VCaP (cell line): ENCODE measurements around the gene ARHGEF11.

Experiments used
- H3K27ac ChIP-seq: fragments of 450-650 bp; 2 replicates; pipeline ENCODE4 v1.5.1; 2017
- CTCF ChIP-seq: fragments of 450-650 bp; conservative IDR thresholded peaks from 2 replicates; pipeline ENCODE4 v1.5.1; 2017; ENCODE audit warnings: mild to moderate bottlenecking, moderate library complexity

The ARHGEF11 gene

GRCh38 chr1:156911577-156912298 lies 133.8 kb downstream of the ARHGEF11 start:
- no peak for TF ChIP-seq CTCF
- H3K27ac ChIP-seq, result no peak overlapping the region

DNA sequence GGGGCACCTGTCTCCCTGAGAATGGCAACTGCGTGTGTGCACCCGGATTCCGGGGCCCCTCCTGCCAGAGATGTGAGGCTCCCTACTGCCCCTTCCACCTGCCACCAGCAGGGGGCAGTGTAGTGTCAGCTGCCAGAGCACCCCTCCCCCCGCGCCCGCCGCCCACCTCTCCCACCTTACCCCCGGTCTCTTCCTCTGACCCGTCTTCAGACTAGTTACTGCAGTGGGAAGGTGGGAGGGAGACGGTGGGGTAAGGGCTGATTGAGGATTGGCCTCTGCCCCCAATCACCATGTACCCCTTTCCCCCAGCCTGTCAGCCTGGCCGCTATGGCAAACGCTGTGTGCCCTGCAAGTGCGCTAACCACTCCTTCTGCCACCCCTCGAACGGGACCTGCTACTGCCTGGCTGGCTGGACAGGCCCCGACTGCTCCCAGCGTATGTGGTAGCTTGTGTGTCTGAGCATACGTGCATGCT lies 135.2 kb downstream of the ARHGEF11 start:
- no peak overlapping the region for H3K27ac ChIP-seq

GRCh38 chr1:156909671-156910070 lies 135.9 kb downstream of the ARHGEF11 start:
- no peak overlapping the region for H3K27ac ChIP-seq
- no peak for TF ChIP-seq CTCF

More for the DNA sequence above, 135.2 kb downstream of the ARHGEF11 start:
- peak; percentile 82 for TF ChIP-seq CTCF

DNA sequence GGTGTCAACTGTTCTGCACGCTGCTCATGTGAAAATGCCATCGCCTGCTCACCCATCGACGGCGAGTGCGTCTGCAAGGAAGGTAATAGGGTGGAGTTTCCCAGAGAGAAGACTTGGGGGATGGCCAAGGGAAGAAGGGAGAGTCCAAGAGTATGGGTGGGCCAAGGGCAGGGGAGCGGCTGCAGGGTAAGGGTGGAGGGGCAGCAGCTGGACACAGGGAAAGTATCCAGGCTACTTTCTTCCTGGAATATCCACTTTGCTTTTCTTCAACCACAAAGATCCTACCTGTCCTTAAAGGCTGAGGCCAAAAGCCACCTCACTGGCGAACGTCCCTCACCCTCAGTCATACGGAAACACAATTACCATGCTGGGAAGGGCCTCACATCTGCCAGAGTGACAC lies 136.6 kb downstream of the ARHGEF11 start:
- no peak for TF ChIP-seq CTCF
- no peak overlapping the region for H3K27ac ChIP-seq

DNA sequence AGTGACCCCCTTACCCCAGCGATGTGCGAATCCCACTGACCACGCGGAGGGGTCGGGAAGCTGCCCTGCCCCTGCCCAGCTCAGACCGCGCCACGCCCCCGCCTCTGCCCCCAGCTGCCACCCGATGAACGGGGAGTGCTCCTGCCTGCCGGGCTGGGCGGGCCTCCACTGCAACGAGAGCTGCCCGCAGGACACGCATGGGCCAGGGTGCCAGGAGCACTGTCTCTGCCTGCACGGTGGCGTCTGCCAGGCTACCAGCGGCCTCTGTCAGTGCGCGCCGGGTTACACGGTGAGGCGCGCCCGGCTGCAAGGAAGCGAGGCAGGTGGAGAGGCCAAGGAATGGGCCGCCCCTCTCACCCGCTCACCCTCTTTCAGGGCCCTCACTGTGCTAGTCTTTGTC lies 137.0 kb downstream of the ARHGEF11 start:
- H3K27ac ChIP-seq, result no peak overlapping the region
- TF ChIP-seq CTCF, result no peak

GRCh38 chr1:156906206-156906906 lies 139.2 kb downstream of the ARHGEF11 start:
- H3K27ac ChIP-seq, result no peak overlapping the region
- TF ChIP-seq CTCF, result no peak

GRCh38 chr1:156905651-156906050 lies 139.9 kb downstream of the ARHGEF11 start:
- TF ChIP-seq CTCF, result no peak
- no peak overlapping the region for H3K27ac ChIP-seq
